ENCODE measurements around the gene ELFN2. TPM values are rescaled to one million over a fixed set of nuclear protein-coding genes. Genes with fewer than 3 reads are reported as not detected.

The ELFN2 gene
- total and polyA plus RNA-seq, 2 donors (not counting 3 experiments of a cell fraction or from before 2014, with no cell fraction given) = 0.41 to 1.3 TPM

DNA sequence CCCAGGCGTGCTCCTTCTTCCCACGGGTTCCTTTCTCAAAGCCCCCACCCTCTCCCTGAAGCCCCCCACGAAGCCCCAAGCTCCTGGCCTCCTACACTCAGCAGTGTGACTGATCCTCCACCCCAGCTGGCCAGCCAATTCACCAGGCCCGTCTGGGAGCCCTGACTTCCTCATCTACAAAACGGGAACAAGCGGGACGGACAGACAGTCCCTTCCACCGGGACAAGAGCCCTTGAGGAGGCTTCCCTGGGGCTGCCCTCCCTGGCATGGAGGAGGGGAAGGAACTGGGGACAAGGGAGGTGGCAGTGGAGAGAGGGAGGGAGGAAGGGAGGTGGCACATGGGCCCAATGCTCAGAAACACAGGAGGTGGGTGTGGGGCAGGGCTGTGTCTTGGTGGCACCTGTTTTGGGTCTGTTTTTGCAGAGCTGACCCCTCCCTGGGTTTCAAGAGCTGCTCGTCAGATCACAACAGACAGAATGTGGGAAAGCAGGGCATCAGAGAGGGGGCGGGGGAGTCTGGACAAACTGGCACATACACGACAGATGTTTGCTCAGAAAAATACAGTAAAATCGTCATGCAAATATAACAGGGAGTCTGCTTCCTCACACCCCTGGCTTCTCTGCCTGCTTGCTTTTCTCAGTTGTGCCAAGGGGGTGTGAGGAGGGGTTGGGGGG, 56.8 kb downstream of the ELFN2 start:
- no peaks in the 10 kb centered on the region for H4K20me1 ChIP-seq (replicated peaks; ENCODE audit: control insufficient read depth, extremely low read depth, insufficient read depth, low read length)
- H3K9me1 ChIP-seq (replicated peaks; ENCODE audit: control insufficient read depth, extremely low read depth, insufficient read depth, low read length) = no peaks in the 10 kb centered on the region
- no peaks in the 10 kb centered on the region for H3K27me3 ChIP-seq (ENCODE audit: control insufficient read depth in 2 of 2, insufficient read depth in 2 of 2, low read length in 2 of 2)
- no TSS peak for BruUV-seq (replicated peaks)
- no peaks in the 10 kb centered on the region for H3K4me1 ChIP-seq (ENCODE audit: control insufficient read depth, extremely low read depth, insufficient read depth, low read length)
- FAIRE-seq (no peak), DNase-seq (ENCODE audit: low read depth, low spot score) (no peak)
- no peak overlapping the region for H2AFZ ChIP-seq (ENCODE audit: low read depth, low read length)
- H3K4me2 ChIP-seq (ENCODE audit: insufficient read depth, low read length) = no peak overlapping the region
- intact Hi-C loops (cut with micrococcal nuclease) = no loop called here
- ChIA-PET CTCF (interaction anchor here (1.0 to 1.1 kb wide), 2 partner anchors 36 to 103 kb away, joined by 3 read pairs; no protein-coding TSS in a partner anchor), POLR2A (no interaction called here)
- no peak for TF ChIP-seq EZH2 (IDR thresholded peaks at IDR 0.05; ENCODE audit: borderline replicate concordance, low read depth, low read length, severe bottlenecking)
- no peak for TF ChIP-seq MAX (IDR thresholded peaks at IDR 0.05; ENCODE audit: insufficient read depth, insufficient read length)
- no peak for TF ChIP-seq MYC (IDR thresholded peaks at IDR 0.05; ENCODE audit: low read depth, low read length)
- TF ChIP-seq CTCF (IDR thresholded peaks at IDR 0.05; ENCODE audit: extremely low read depth in 1 of 2, insufficient read depth in 1 of 2, low read depth in 1 of 2, low read length in 2 of 2) = no peak
- dilution Hi-C loops (cut with MboI; ENCODE audit: extremely low pct_ligation_motif_present, low sequenced_read_pairs) = no loop called here
- H3K9ac ChIP-seq (replicated peaks; ENCODE audit: extremely low read depth, insufficient read depth, low read length) = no peak overlapping the region
- no peaks in the 10 kb centered on the region for H3K36me3 ChIP-seq (ENCODE audit: control insufficient read depth in 2 of 2, extremely low read depth in 1 of 2, insufficient read depth in 2 of 2, low read length in 2 of 2)
- H3K9me3 ChIP-seq (replicated peaks; ENCODE audit: control insufficient read depth, insufficient read depth, low read length) = no peaks in the 10 kb centered on the region
- H3K4me3 ChIP-seq (replicated peaks in 1 of 3; ENCODE audit: insufficient read depth in 1 of 3, low read depth in 1 of 3, low read length in 3 of 3) = no peak overlapping the region
- no peaks in the 10 kb centered on the region for H3K79me2 ChIP-seq (ENCODE audit: control insufficient read depth, insufficient read depth, low read length)
- no peak overlapping the region for H3K27ac ChIP-seq (ENCODE audit: insufficient read depth, low read depth, low read length)

GRCh38 chr22:37369483-37369882, 57.8 kb downstream of the ELFN2 start:
- POLR2A ChIA-PET = no interaction called here
- FAIRE-seq (no peak), DNase-seq (ENCODE audit: low read depth, low spot score) (no peak)
- H3K36me3 ChIP-seq (ENCODE audit: control insufficient read depth in 2 of 2, extremely low read depth in 1 of 2, insufficient read depth in 2 of 2, low read length in 2 of 2) = no peaks in the 10 kb centered on the region
- H3K9me3 ChIP-seq (replicated peaks; ENCODE audit: control insufficient read depth, insufficient read depth, low read length) = no peaks in the 10 kb centered on the region
- dilution Hi-C loops (cut with MboI; ENCODE audit: extremely low pct_ligation_motif_present, low sequenced_read_pairs) = no loop called here
- no TSS peak for BruUV-seq (replicated peaks)
- no peaks in the 10 kb centered on the region for H3K79me2 ChIP-seq (ENCODE audit: control insufficient read depth, insufficient read depth, low read length)
- H3K27ac ChIP-seq (ENCODE audit: insufficient read depth, low read depth, low read length) = no peak overlapping the region
- TF ChIP-seq GATA2 (IDR thresholded peaks at IDR 0.05; ENCODE audit: insufficient read depth, insufficient read length, low read depth, low read length) = no peak
- no peak for TF ChIP-seq JUN (IDR thresholded peaks at IDR 0.05; ENCODE audit: borderline replicate concordance, insufficient read depth, insufficient read length, low read depth)
- TF ChIP-seq POLR2A (IDR thresholded peaks at IDR 0.05; ENCODE audit: low read depth, low read length) = no peak
- TF ChIP-seq MAX (IDR thresholded peaks at IDR 0.05; ENCODE audit: insufficient read depth, insufficient read length) = no peak
- TF ChIP-seq MYC (IDR thresholded peaks at IDR 0.05; ENCODE audit: low read depth, low read length) = no peak
- no peak for TF ChIP-seq EZH2 (IDR thresholded peaks at IDR 0.05; ENCODE audit: borderline replicate concordance, low read depth, low read length, severe bottlenecking)
- no peak for TF ChIP-seq POLR2AphosphoS5 (IDR thresholded peaks at IDR 0.05; ENCODE audit: insufficient read depth, low read depth, low read length)
- TF ChIP-seq FOS (IDR thresholded peaks at IDR 0.05; ENCODE audit: borderline replicate concordance, insufficient read depth, low read length) = no peak
- no peaks in the 10 kb centered on the region for H3K27me3 ChIP-seq (ENCODE audit: control insufficient read depth in 2 of 2, insufficient read depth in 2 of 2, low read length in 2 of 2)
- CTCF ChIA-PET = interaction anchor here (1.0 to 1.4 kb wide), 2 partner anchors 35 to 59 kb away, joined by 3 read pairs; no protein-coding TSS in a partner anchor
- no peaks in the 10 kb centered on the region for H3K9me1 ChIP-seq (replicated peaks; ENCODE audit: control insufficient read depth, extremely low read depth, insufficient read depth, low read length)
- no peak overlapping the region for H3K9ac ChIP-seq (replicated peaks; ENCODE audit: extremely low read depth, insufficient read depth, low read length)
- no peak overlapping the region for H3K4me2 ChIP-seq (ENCODE audit: insufficient read depth, low read length)
- H4K20me1 ChIP-seq (replicated peaks; ENCODE audit: control insufficient read depth, extremely low read depth, insufficient read depth, low read length) = no peaks in the 10 kb centered on the region
- no peak overlapping the region for H3K4me3 ChIP-seq (replicated peaks in 1 of 3; ENCODE audit: insufficient read depth in 1 of 3, low read depth in 1 of 3, low read length in 3 of 3)
- no peaks in the 10 kb centered on the region for H3K4me1 ChIP-seq (ENCODE audit: control insufficient read depth, extremely low read depth, insufficient read depth, low read length)
- H2AFZ ChIP-seq (ENCODE audit: low read depth, low read length) = no peak overlapping the region
- intact Hi-C loops (cut with micrococcal nuclease) = no loop called here

Measured in endothelial cell of umbilical vein (primary cell).